GM12873 (cell line): ENCODE data around the gene TSC2.

ENCODE experiments used
- CTCF ChIP-seq: IDR thresholded peaks from 2 replicates; pipeline ENCODE4 v1.5.1; 2012; ENCODE audit warnings: low read depth, mild to moderate bottlenecking, moderate library complexity, low read length, control low read depth; ENCODE audit not compliant: insufficient read depth; ENCODE audit errors: missing control alignments

The TSC2 gene

GRCh38 chr16:2015117-2015946, 32.5 kb upstream of the TSC2 start:
- TF ChIP-seq CTCF: no peak

- TF ChIP-seq CTCF: no peak
These were observed 31.9 kb upstream of the TSC2 start for GRCh38 chr16:2015947-2016208.

GRCh38 chr16:2016407-2016922, 31.3 kb upstream of the TSC2 start:
- peak; percentile 60 for TF ChIP-seq CTCF

- no peak for TF ChIP-seq CTCF
These were observed 28.3 kb upstream of the TSC2 start, which contains the start of gene NPW for GRCh38 chr16:2019518-2019920. NPW (plus strand) TSS chr16:2019785.

GRCh38 chr16:2019921-2020831, 27.6 kb upstream of the TSC2 start:
- TF ChIP-seq CTCF: no peak

GRCh38 chr16:2022723-2023091, 25.1 kb upstream of the TSC2 start:
- no peak for TF ChIP-seq CTCF
